GM12878 (cell line): ENCODE measurements around the gene CFI. TPM values are rescaled to one million over a fixed set of nuclear protein-coding genes. Genes with fewer than 3 reads are reported as not detected.

Experiments used
- ATF2 ChIP-seq: IDR thresholded peaks from 2 replicates; pipeline ENCODE4 v1.6.1; 2012; ENCODE audit warnings: low read length, inconsistent platforms
- CBFB ChIP-seq: IDR thresholded peaks from 2 replicates; pipeline ENCODE4 v1.6.1; 2016; ENCODE audit warnings: antibody characterized with exemption, low read depth
- CREB1 ChIP-seq: IDR thresholded peaks from 2 replicates; pipeline ENCODE4 v1.6.1; 2012; ENCODE audit warnings: low read depth, mild to moderate bottlenecking, inconsistent platforms
- CREM ChIP-seq: IDR thresholded peaks from 2 replicates; pipeline ENCODE4 v1.6.1; 2014; ENCODE audit warnings: antibody characterized with exemption, low read depth
- E2F8 ChIP-seq: fragments of 450-650 bp; IDR thresholded peaks from 2 replicates; pipeline ENCODE4 v1.6.1; 2018; ENCODE audit warnings: mild to moderate bottlenecking, low read depth, moderate library complexity; ENCODE audit not compliant: partially characterized antibody
- EED ChIP-seq: sonication (generic); IDR thresholded peaks from 2 replicates; pipeline ENCODE4 v1.6.1; 2016; ENCODE audit warnings: antibody characterized with exemption, low read depth
- ETV6 ChIP-seq, 2 experiments: fragments of 450-650 bp in 1 of 2; IDR thresholded peaks in 1 of 2; conservative IDR thresholded peaks in 1 of 2; 2 replicates each; pipeline ENCODE4 v1.6.1; 2014; ENCODE audit warnings: antibody characterized with exemption in 1 of 2, borderline replicate concordance in 1 of 2, low read depth in 1 of 2, mild to moderate bottlenecking in 1 of 2, moderate library complexity in 1 of 2
- MEF2B ChIP-seq: fragments of 450-650 bp; IDR thresholded peaks from 2 replicates; pipeline ENCODE4 v1.6.1; 2018; ENCODE audit warnings: mild to moderate bottlenecking, moderate library complexity; ENCODE audit not compliant: partially characterized antibody, poor library complexity, severe bottlenecking
- NR2C2 ChIP-seq: IDR thresholded peaks from 2 replicates; pipeline ENCODE4 v1.6.1; 2011; ENCODE audit warnings: borderline replicate concordance, low read depth; ENCODE audit not compliant: control insufficient read depth, insufficient read length
- PAX5 ChIP-seq: IDR thresholded peaks from 2 replicates; pipeline ENCODE4 v1.6.1; 2011; ENCODE audit warnings: low read depth, low read length, borderline replicate concordance
- POLR2A ChIP-seq: IDR thresholded peaks from 2 replicates; pipeline ENCODE4 v1.6.1; 2011; ENCODE audit warnings: low read depth, mild to moderate bottlenecking, low read length
- POU2F2 ChIP-seq: IDR thresholded peaks from 3 replicates; pipeline ENCODE4 v1.6.1; 2011; ENCODE audit warnings: low read depth, mild to moderate bottlenecking, low read length, borderline replicate concordance
- RAD51 ChIP-seq: fragments of 450-650 bp; IDR thresholded peaks from 2 replicates; pipeline ENCODE4 v1.6.1; 2016; ENCODE audit warnings: moderate library complexity, mild to moderate bottlenecking, inconsistent platforms
- RFX5 ChIP-seq: IDR thresholded peaks from 2 replicates; pipeline ENCODE4 v1.6.1; 2011; ENCODE audit warnings: low read depth, low read length, improper control_type of control experiment
- SMC3 ChIP-seq: IDR thresholded peaks from 2 replicates; pipeline ENCODE4 v1.6.1; 2011; ENCODE audit warnings: low read length, improper control_type of control experiment, borderline replicate concordance
- SP1 ChIP-seq: IDR thresholded peaks from one replicate; pipeline ENCODE4 v1.6.1; 2011; ENCODE audit warnings: low read depth, low read length
- SUPT20H ChIP-seq: IDR thresholded peaks from 2 replicates; pipeline ENCODE4 v1.6.1; 2011; ENCODE audit warnings: low read depth, mild to moderate bottlenecking, low read length, moderate library complexity, borderline replicate concordance; ENCODE audit not compliant: control insufficient read depth
- YBX1 ChIP-seq: fragments of 450-650 bp; IDR thresholded peaks from 2 replicates; pipeline ENCODE4 v1.6.1; 2016; ENCODE audit warnings: antibody characterized with exemption
- ZNF207 ChIP-seq: fragments of 450-650 bp; IDR thresholded peaks from 2 replicates; pipeline ENCODE4 v1.6.1; 2014; ENCODE audit warnings: antibody characterized with exemption, mild to moderate bottlenecking, borderline replicate concordance
- ZNF274 ChIP-seq: IDR thresholded peaks from one replicate; pipeline ENCODE4 v1.8.0; 2011; ENCODE audit not compliant: insufficient read length, insufficient read depth
- polyA plus RNA-seq, 11 experiments: library from polyadenylated mRNA; depleted of rRNA in 4 of 11; unstranded in 6 of 11; stranded (reverse) in 5 of 11; fragments of >200 nt; fragmentation: Nextera tagmentation in 4 of 11; fragmentation: Illumina TruSeq in 1 of 11; extraction: Ambion mirVana in 4 of 11; extraction: Trizol in 1 of 11; gene quantifications; 1 replicate in 1 of 11; 2 replicates in 10 of 11; pipeline versions ENCODE4 v1.2.1 to v1.2.3, GENCODE V29; 2011 to 2016; ENCODE audit warnings: inconsistent platforms in 2 of 11, missing spikeins in 2 of 11, low read depth in 1 of 11
- total RNA-seq, 4 experiments: library from RNA; depleted of rRNA in 3 of 4; stranded (reverse); fragments of >200 nt in 3 of 4; fragmentation: Illumina TruSeq in 1 of 4; extraction: Trizol in 1 of 4; gene quantifications; 2 replicates each; pipeline versions ENCODE4 v1.2.1 to v1.2.3, GENCODE V29; 2013 to 2021
- TF ChIP-seq, protein P1 (sequence below): fragments of 450-650 bp; IDR thresholded peaks from 2 replicates; pipeline ENCODE4 v1.6.1; 2016; ENCODE audit warnings: mild to moderate bottlenecking
- TF ChIP-seq, protein P2 (sequence below): fragments of 450-650 bp; formaldehyde crosslinking; IDR thresholded peaks from 2 replicates; pipeline ENCODE4 v1.4.0; 2020; ENCODE audit warnings: mild to moderate bottlenecking, moderate library complexity

Gene CFI
- total and polyA plus RNA-seq, 10 of the 15 experiments (the other 5 are each of a cell fraction or from before 2014, with no cell fraction given), result 0.15 to 0.28 TPM; not detected in 8

DNA sequence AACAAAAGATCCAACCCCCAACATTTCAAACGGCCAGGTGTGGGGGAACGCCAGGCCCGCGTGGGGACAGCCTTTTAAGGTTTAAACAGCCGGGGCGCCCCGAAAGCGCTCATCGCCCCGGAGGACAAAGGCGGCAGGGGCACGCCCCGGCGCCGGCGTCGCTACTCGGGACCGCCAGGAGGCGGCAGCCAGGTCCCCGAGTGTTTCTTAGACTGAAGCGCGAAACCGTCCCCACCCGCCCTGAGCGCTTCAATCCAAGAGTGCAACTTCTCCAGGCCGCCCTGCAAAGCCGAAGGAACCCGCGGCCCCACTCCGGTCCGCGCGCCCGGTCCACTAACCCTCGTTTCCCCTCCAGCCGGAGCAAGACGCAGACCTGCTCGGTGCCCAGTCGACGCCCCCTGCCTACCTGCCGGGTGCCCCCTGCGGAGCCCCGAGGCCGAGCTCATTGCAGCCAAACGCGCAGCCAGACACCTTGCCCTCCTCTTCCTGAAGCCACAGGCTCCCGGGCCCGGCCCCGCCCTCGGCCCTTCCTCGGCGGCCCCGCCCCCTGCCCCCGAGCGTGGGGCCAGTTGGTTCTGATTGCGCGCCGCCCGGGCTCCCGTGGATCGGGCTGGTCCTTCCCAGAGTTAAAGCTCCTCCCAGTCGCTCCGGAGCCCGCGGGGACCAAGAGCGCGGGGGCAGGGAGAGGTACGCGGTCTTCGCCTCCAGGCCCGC, 98.7 kb downstream of the CFI start, which contains the start of gene CASP6 (continued):
- TF ChIP-seq, protein P1, sequence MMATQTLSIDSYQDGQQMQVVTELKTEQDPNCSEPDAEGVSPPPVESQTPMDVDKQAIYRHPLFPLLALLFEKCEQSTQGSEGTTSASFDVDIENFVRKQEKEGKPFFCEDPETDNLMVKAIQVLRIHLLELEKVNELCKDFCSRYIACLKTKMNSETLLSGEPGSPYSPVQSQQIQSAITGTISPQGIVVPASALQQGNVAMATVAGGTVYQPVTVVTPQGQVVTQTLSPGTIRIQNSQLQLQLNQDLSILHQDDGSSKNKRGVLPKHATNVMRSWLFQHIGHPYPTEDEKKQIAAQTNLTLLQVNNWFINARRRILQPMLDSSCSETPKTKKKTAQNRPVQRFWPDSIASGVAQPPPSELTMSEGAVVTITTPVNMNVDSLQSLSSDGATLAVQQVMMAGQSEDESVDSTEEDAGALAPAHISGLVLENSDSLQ, result no peak
- TF ChIP-seq ZNF207 (no peak), ETV6 (conservative IDR thresholded peaks at IDR 0.05 in 1 of 2, IDR thresholded peaks at IDR 0.05 in 1 of 2; ENCODE audit: borderline replicate concordance in 1 of 2, low read depth in 1 of 2) (peak in 1 of 2 experiments; percentile 77; a peak in 1 of 4 replicates), SUPT20H (no peak), MEF2B (no peak), POLR2A (peak; percentile 73), SMC3 (peak; percentile 56; the same call in 1 of the 2 replicates), EED (no peak; the same call in 1 of the 2 replicates), CBFB (0 out of 2 replicates have a peak, but pooled peaks have one; percentile 6), CREM (peak; percentile 53; the same call in 1 of the 2 replicates), NR2C2 (no peak), ATF2 (no peak), ZNF274 (no peak), E2F8 (no peak), RFX5 (no peak), RAD51 (no peak), YBX1 (no peak), POU2F2 (no peak), CREB1 (peak; percentile 51; the same call in 1 of the 2 replicates), SP1 (no peak), PAX5 (0 out of 2 replicates have a peak, but pooled peaks have one; percentile 3)
- TF ChIP-seq, protein P2, sequence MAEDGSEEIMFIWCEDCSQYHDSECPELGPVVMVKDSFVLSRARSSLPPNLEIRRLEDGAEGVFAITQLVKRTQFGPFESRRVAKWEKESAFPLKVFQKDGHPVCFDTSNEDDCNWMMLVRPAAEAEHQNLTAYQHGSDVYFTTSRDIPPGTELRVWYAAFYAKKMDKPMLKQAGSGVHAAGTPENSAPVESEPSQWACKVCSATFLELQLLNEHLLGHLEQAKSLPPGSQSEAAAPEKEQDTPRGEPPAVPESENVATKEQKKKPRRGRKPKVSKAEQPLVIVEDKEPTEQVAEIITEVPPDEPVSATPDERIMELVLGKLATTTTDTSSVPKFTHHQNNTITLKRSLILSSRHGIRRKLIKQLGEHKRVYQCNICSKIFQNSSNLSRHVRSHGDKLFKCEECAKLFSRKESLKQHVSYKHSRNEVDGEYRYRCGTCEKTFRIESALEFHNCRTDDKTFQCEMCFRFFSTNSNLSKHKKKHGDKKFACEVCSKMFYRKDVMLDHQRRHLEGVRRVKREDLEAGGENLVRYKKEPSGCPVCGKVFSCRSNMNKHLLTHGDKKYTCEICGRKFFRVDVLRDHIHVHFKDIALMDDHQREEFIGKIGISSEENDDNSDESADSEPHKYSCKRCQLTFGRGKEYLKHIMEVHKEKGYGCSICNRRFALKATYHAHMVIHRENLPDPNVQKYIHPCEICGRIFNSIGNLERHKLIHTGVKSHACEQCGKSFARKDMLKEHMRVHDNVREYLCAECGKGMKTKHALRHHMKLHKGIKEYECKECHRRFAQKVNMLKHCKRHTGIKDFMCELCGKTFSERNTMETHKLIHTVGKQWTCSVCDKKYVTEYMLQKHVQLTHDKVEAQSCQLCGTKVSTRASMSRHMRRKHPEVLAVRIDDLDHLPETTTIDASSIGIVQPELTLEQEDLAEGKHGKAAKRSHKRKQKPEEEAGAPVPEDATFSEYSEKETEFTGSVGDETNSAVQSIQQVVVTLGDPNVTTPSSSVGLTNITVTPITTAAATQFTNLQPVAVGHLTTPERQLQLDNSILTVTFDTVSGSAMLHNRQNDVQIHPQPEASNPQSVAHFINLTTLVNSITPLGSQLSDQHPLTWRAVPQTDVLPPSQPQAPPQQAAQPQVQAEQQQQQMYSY (CRISPR knock-in tag), result no peak
